ENCODE results near the gene POMT2.

The POMT2 gene

DNA sequence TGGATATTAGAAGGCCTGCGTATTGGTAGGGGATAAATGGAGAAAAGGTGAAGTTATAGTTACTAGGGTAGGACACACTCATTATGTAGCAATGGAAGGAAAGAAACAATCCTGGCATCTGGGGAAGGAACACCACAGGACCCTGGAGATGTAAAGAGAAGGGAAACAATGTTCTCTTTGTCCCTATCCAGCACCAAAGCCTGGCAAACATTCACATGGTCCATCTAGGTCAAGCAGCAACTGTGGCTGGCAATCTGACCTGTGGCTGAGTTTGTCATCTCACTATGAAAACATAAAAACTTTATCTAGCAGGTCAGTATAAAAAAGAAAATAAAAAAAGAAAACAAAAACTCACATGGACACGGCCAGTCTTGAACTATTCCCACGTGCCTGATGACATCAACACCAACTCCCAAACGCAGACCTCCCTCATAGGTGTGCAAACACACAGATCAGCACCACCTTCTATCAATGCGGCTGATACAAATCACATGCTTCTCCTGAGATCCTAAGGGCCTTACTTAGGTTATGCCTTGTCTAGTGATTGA lies 2.6 kb downstream of the POMT2 start:
- H3K27ac ChIP-seq (ENCODE audit: low read depth, low read length): no peak overlapping the region
- H3F3A ChIP-seq (ENCODE audit: control insufficient read depth, insufficient read depth): peaks cover 5% of the 10 kb centered on the region; the same call in 1 of the 2 replicates
- no peaks in the 10 kb centered on the region for H3K9me3 ChIP-seq (ENCODE audit: control insufficient read depth, insufficient read depth, low read length)
- H3K36me3 ChIP-seq (ENCODE audit: control insufficient read depth, low read length): no peaks in the 10 kb centered on the region; the same call in 1 of the 2 replicates
- TF ChIP-seq, protein P1, sequence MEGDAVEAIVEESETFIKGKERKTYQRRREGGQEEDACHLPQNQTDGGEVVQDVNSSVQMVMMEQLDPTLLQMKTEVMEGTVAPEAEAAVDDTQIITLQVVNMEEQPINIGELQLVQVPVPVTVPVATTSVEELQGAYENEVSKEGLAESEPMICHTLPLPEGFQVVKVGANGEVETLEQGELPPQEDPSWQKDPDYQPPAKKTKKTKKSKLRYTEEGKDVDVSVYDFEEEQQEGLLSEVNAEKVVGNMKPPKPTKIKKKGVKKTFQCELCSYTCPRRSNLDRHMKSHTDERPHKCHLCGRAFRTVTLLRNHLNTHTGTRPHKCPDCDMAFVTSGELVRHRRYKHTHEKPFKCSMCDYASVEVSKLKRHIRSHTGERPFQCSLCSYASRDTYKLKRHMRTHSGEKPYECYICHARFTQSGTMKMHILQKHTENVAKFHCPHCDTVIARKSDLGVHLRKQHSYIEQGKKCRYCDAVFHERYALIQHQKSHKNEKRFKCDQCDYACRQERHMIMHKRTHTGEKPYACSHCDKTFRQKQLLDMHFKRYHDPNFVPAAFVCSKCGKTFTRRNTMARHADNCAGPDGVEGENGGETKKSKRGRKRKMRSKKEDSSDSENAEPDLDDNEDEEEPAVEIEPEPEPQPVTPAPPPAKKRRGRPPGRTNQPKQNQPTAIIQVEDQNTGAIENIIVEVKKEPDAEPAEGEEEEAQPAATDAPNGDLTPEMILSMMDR (IDR thresholded peaks at IDR 0.05; ENCODE audit: low read depth, low read length, poor library complexity, severe bottlenecking): no peak
- 0 out of 2 replicates have a peak, but pooled peaks cover 3% of the 10 kb centered on the region for H4K20me1 ChIP-seq (ENCODE audit: control insufficient read depth, insufficient read depth, low read depth, low read length)
- H3K79me2 ChIP-seq (ENCODE audit: control insufficient read depth, low read length): peaks cover 25% of the 10 kb centered on the region
- no peak overlapping the region for H3K4me2 ChIP-seq (ENCODE audit: low read length)
- H3K9me2 ChIP-seq (replicated peaks; ENCODE audit: control insufficient read depth, low read length): no peaks in the 10 kb centered on the region
- no peak overlapping the region for H3K4me3 ChIP-seq (ENCODE audit: low read length)
- H3K4me1 ChIP-seq (ENCODE audit: control insufficient read depth, low read length): peaks cover 24% of the 10 kb centered on the region
- no peaks in the 10 kb centered on the region for H3K27me3 ChIP-seq (ENCODE audit: control insufficient read depth, low read length)

DNA sequence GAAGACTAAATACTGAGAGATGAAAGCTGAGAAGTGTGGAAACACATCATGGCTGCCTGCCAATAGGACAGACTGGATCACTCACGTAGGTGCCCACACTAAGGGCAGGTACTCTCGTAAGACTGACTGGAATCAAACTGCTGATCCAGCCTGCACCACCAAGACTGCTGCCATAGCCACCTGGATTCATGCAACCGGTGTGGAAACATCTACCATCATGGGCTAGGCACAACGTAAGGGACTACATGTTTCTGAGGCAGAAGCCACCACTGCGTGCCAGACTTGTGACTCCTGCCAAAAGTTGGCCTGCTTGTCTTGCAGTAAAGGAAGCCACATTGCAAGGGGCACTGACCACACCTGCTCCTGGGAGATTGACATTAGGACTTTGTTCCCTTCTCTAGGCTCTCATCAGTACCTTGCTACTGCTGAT lies 3.8 kb downstream of the POMT2 start:
- TF ChIP-seq EZH2phosphoT487 (IDR thresholded peaks at IDR 0.05; ENCODE audit: borderline replicate concordance, low read length): no peak
- TF ChIP-seq, protein P1 (IDR thresholded peaks at IDR 0.05; ENCODE audit: low read depth, low read length, poor library complexity, severe bottlenecking): no peak
- Histone ChIP-seq H3K9me3 (ENCODE audit: control insufficient read depth, insufficient read depth, low read length) (no peaks in the 10 kb centered on the region), H4K20me1 (ENCODE audit: control insufficient read depth, insufficient read depth, low read depth, low read length) (0 out of 2 replicates have a peak, but pooled peaks cover 3% of the 10 kb centered on the region), H3K79me2 (ENCODE audit: control insufficient read depth, low read length) (peaks cover 13% of the 10 kb centered on the region), H3K27me3 (ENCODE audit: control insufficient read depth, low read length) (no peaks in the 10 kb centered on the region), H3F3A (ENCODE audit: control insufficient read depth, insufficient read depth) (peaks cover 4% of the 10 kb centered on the region; the same call in 1 of the 2 replicates), H3K9me2 (replicated peaks; ENCODE audit: control insufficient read depth, low read length) (no peaks in the 10 kb centered on the region), H3K36me3 (ENCODE audit: control insufficient read depth, low read length) (no peaks in the 10 kb centered on the region), H3K27ac (ENCODE audit: low read depth, low read length) (no peak overlapping the region), H3K4me1 (ENCODE audit: control insufficient read depth, low read length) (peaks cover 13% of the 10 kb centered on the region), H3K4me2 (ENCODE audit: low read length) (no peak overlapping the region), H3K4me3 (ENCODE audit: low read length) (no peak overlapping the region)

DNA sequence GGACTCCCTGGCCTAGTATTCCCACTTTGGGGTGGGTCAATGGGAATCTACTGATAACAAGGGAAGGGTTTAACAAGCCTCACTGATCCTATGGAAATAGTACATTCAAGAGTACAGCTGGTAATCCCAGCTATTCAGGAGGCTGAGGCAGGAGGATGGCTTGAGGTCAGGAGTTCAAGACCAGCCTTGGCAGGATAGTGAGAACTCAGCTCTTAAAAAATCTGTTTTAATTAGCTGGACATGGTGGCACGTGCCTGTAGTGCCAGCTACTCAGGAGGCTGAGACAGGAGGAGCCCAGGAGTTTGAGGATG lies 4.5 kb downstream of the POMT2 start:
- H3K9me3 ChIP-seq (ENCODE audit: control insufficient read depth, insufficient read depth, low read length): no peaks in the 10 kb centered on the region
- H3K79me2 ChIP-seq (ENCODE audit: control insufficient read depth, low read length): peaks cover 12% of the 10 kb centered on the region
- no peaks in the 10 kb centered on the region for H3K27me3 ChIP-seq (ENCODE audit: control insufficient read depth, low read length)
- peaks cover 11% of the 10 kb centered on the region for H3K4me1 ChIP-seq (ENCODE audit: control insufficient read depth, low read length)
- H3K27ac ChIP-seq (ENCODE audit: low read depth, low read length): no peak overlapping the region
- no peak overlapping the region for H3K4me3 ChIP-seq (ENCODE audit: low read length)
- no peaks in the 10 kb centered on the region for H3K9me2 ChIP-seq (replicated peaks; ENCODE audit: control insufficient read depth, low read length)
- H3K36me3 ChIP-seq (ENCODE audit: control insufficient read depth, low read length): no peaks in the 10 kb centered on the region
- H3K4me2 ChIP-seq (ENCODE audit: low read length): no peak overlapping the region
- no peaks in the 10 kb centered on the region for H3F3A ChIP-seq (ENCODE audit: control insufficient read depth, insufficient read depth)
- H4K20me1 ChIP-seq (ENCODE audit: control insufficient read depth, insufficient read depth, low read depth, low read length): 0 out of 2 replicates have a peak, but pooled peaks cover 3% of the 10 kb centered on the region
- TF ChIP-seq, protein P1 (IDR thresholded peaks at IDR 0.05; ENCODE audit: low read depth, low read length, poor library complexity, severe bottlenecking): no peak
- TF ChIP-seq EZH2phosphoT487 (IDR thresholded peaks at IDR 0.05; ENCODE audit: borderline replicate concordance, low read length): no peak
